GM12865 (cell line): ENCODE measurements around the gene CDH22.
A peak's percentile ranks its signal among the peaks of the same experiment; 100 is the strongest.

ENCODE experiments used
- DNase-seq: peaks from one replicate; pipeline ENCODE4 v3.0.0; 2010; ENCODE audit warnings: low read depth
- H3K4me3 ChIP-seq: 2 replicates; pipeline ENCODE4 v1.5.1; 2011; ENCODE audit warnings: mild to moderate bottlenecking, low read depth, low read length, control low read depth
- CTCF ChIP-seq: IDR thresholded peaks from 2 replicates; pipeline ENCODE4 v1.5.1; 2011; ENCODE audit warnings: low read length, control low read depth, low read depth, inconsistent platforms; ENCODE audit not compliant: insufficient read depth; ENCODE audit errors: missing control alignments

CDH22 gene

GRCh38 chr20:46308258-46309157 lies at the start of gene CDH22:
TSS of gene CDH22 (minus strand) at chr20:46308498. CDS start at chr20:46251294, 57,204 bp downstream.
- H3K4me3 ChIP-seq = peak within 1 kb of the TSS; percentile 17; the same call in 1 of the 2 replicates
- DNase-seq = peak; percentile 13
- TF ChIP-seq CTCF = no peak

- TF ChIP-seq CTCF = no peak
- H3K4me3 ChIP-seq = no peak overlapping the region
- DNase-seq = no peak
Observed at GRCh38 chr20:46357030-46357514, 48.8 kb upstream of the CDH22 start.

GRCh38 chr20:46356195-46357029 lies 48.1 kb upstream of the CDH22 start:
- DNase-seq = no peak
- H3K4me3 ChIP-seq = no peak overlapping the region
- no peak for TF ChIP-seq CTCF

- DNase-seq = no peak
- H3K4me3 ChIP-seq = no peak overlapping the region
- TF ChIP-seq CTCF = no peak
Observed at GRCh38 chr20:46355778-46356177, 47.5 kb upstream of the CDH22 start.

- DNase-seq = no peak
- no peak for TF ChIP-seq CTCF
- H3K4me3 ChIP-seq = no peak overlapping the region
Observed at GRCh38 chr20:46354920-46355654, 46.8 kb upstream of the CDH22 start.

- no peak for TF ChIP-seq CTCF
- H3K4me3 ChIP-seq = no peak overlapping the region
- DNase-seq = no peak
Observed at GRCh38 chr20:46354207-46354555, 45.9 kb upstream of the CDH22 start.
